ENCODE data around the gene TDRD12.

The TDRD12 gene

GRCh38 chr19:32719611-32720059 is at the start of gene TDRD12:
Gene TDRD12 (plus strand): TSS chr19:32719767. CDS start chr19:32720073, 306 bp downstream.
- DNase-seq, result no peak

GRCh38 chr19:32671883-32672593 is 47.5 kb upstream of the TDRD12 start:
- DNase-seq, result no peak

- DNase-seq, result no peak
These were observed 46.7 kb upstream of the TDRD12 start for GRCh38 chr19:32672841-32673240.

GRCh38 chr19:32673573-32673972 is 46.0 kb upstream of the TDRD12 start:
- no peak for DNase-seq

GRCh38 chr19:32674153-32674930 is 45.2 kb upstream of the TDRD12 start:
- no peak for DNase-seq

GRCh38 chr19:32674931-32675719 is 44.4 kb upstream of the TDRD12 start, which contains the start of gene ANKRD27:
Gene ANKRD27 (minus strand): TSS chr19:32675180. CDS start chr19:32659015, 16,165 bp downstream.
- peak; percentile 98 for DNase-seq

- peak; percentile 68 for DNase-seq
These were observed 43.8 kb upstream of the TDRD12 start, which contains the start of gene RGS9BP for GRCh38 chr19:32675720-32676185. Gene RGS9BP (plus strand): TSS chr19:32675848. CDS start chr19:32676264, 416 bp downstream.

GRCh38 chr19:32676186-32676894 is 43.2 kb upstream of the TDRD12 start:
- DNase-seq, result peak; percentile 11

- DNase-seq, result no peak
These were observed 42.6 kb upstream of the TDRD12 start for GRCh38 chr19:32676895-32677359.

- no peak for DNase-seq
These were observed 41.9 kb upstream of the TDRD12 start for GRCh38 chr19:32677657-32678056.

GRCh38 chr19:32680986-32681385 is 38.6 kb upstream of the TDRD12 start:
- no peak for DNase-seq

- DNase-seq, result no peak
These were observed 37.2 kb upstream of the TDRD12 start for GRCh38 chr19:32682317-32682716.

- no peak for DNase-seq
These were observed 32.6 kb upstream of the TDRD12 start for GRCh38 chr19:32686847-32687475.

- DNase-seq, result no peak
These were observed 31.9 kb upstream of the TDRD12 start for GRCh38 chr19:32687681-32688080.

- no peak for DNase-seq
These were observed 31.3 kb upstream of the TDRD12 start for GRCh38 chr19:32688311-32688710.

GRCh38 chr19:32691291-32691951 is 28.1 kb upstream of the TDRD12 start, which contains the start of gene NUDT19:
Gene NUDT19 (plus strand): TSS chr19:32691821. CDS start chr19:32691961, 140 bp downstream.
- peak; percentile 84 for DNase-seq

- peak; percentile 63 for DNase-seq
These were observed 27.4 kb upstream of the TDRD12 start for GRCh38 chr19:32691952-32692726.

- DNase-seq, result no peak
These were observed 26.9 kb upstream of the TDRD12 start for GRCh38 chr19:32692727-32693061.

- peak; percentile 55 for DNase-seq
These were observed 26.1 kb upstream of the TDRD12 start for GRCh38 chr19:32693151-32694108.

Measured in activated naive CD4-positive, alpha-beta T cell treated with Interleukin-2 at 50 U/mL for 16 hours (primary cell).